ENCODE measurements around the gene NRG2. TPM values are rescaled to one million over a fixed set of nuclear protein-coding genes. Genes with fewer than 3 reads are reported as not detected.

The NRG2 gene
- total and polyA plus RNA-seq, 2 donors (not counting 3 experiments of a cell fraction or from before 2014, with no cell fraction given): 0.26 to 0.42 TPM

DNA sequence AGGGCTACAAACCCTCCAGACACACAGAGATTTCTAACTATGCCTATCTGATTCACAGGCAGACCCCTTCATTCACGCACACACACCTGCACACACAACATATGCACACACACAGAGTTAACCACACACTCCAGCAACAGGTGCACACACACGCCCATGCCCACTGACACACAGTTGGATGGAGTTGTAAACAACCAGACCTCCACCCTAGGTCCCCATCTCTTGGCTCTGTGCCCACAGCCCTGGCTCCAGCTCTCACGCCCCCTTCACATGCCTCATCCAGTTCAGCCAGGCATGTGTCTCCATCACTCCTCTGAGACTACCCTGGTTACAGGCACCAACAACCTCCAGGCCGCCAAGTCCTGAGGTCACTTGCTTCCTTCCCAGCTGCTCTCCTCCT is 186.4 kb downstream of the NRG2 start:
- Histone ChIP-seq H3K9me1 (replicated peaks; ENCODE audit: control insufficient read depth, extremely low read depth, insufficient read depth, low read length) (no peaks in the 10 kb centered on the region), H4K20me1 (replicated peaks; ENCODE audit: control insufficient read depth, extremely low read depth, insufficient read depth, low read length) (no peaks in the 10 kb centered on the region), H3K79me2 (ENCODE audit: control insufficient read depth, insufficient read depth, low read length) (no peaks in the 10 kb centered on the region), H3K9me3 (replicated peaks; ENCODE audit: control insufficient read depth, insufficient read depth, low read length) (no peaks in the 10 kb centered on the region), H3K9ac (replicated peaks; ENCODE audit: extremely low read depth, insufficient read depth, low read length) (no peak overlapping the region), H2AFZ (ENCODE audit: low read depth, low read length) (no peak overlapping the region), H3K4me1 (ENCODE audit: control insufficient read depth, extremely low read depth, insufficient read depth, low read length) (no peaks in the 10 kb centered on the region), H3K27ac (ENCODE audit: insufficient read depth, low read depth, low read length) (no peak overlapping the region), H3K4me2 (ENCODE audit: insufficient read depth, low read length) (no peak overlapping the region), H3K4me3 (replicated peaks in 1 of 3; ENCODE audit: insufficient read depth in 1 of 3, low read depth in 1 of 3, low read length in 3 of 3) (no peak overlapping the region), H3K36me3 (ENCODE audit: control insufficient read depth in 2 of 2, extremely low read depth in 1 of 2, insufficient read depth in 2 of 2, low read length in 2 of 2) (no peaks in the 10 kb centered on the region), H3K27me3 (ENCODE audit: control insufficient read depth in 2 of 2, insufficient read depth in 2 of 2, low read length in 2 of 2) (peaks cover 0 to 5% of the 10 kb centered on the region in 2 experiments)
- FAIRE-seq (no peak), DNase-seq (ENCODE audit: low read depth, low spot score) (no peak)
- no TSS peak for BruUV-seq (replicated peaks)
- CTCF ChIA-PET: no interaction called here
- intact Hi-C loops (cut with micrococcal nuclease) (no loop called here), dilution Hi-C loops (cut with MboI; ENCODE audit: extremely low pct_ligation_motif_present, low sequenced_read_pairs) (no loop called here)
- POLR2A ChIA-PET: no interaction called here
- TF ChIP-seq POLR2A (IDR thresholded peaks at IDR 0.05; ENCODE audit: low read depth, low read length) (no peak), EZH2 (IDR thresholded peaks at IDR 0.05; ENCODE audit: borderline replicate concordance, low read depth, low read length, severe bottlenecking) (no peak), JUN (IDR thresholded peaks at IDR 0.05; ENCODE audit: borderline replicate concordance, insufficient read depth, insufficient read length, low read depth) (no peak), FOS (IDR thresholded peaks at IDR 0.05; ENCODE audit: borderline replicate concordance, insufficient read depth, low read length) (no peak), GATA2 (IDR thresholded peaks at IDR 0.05; ENCODE audit: insufficient read depth, insufficient read length, low read depth, low read length) (no peak), POLR2AphosphoS5 (IDR thresholded peaks at IDR 0.05; ENCODE audit: insufficient read depth, low read depth, low read length) (no peak), MYC (IDR thresholded peaks at IDR 0.05; ENCODE audit: low read depth, low read length) (no peak)
- TF ChIP-seq, protein P1, sequence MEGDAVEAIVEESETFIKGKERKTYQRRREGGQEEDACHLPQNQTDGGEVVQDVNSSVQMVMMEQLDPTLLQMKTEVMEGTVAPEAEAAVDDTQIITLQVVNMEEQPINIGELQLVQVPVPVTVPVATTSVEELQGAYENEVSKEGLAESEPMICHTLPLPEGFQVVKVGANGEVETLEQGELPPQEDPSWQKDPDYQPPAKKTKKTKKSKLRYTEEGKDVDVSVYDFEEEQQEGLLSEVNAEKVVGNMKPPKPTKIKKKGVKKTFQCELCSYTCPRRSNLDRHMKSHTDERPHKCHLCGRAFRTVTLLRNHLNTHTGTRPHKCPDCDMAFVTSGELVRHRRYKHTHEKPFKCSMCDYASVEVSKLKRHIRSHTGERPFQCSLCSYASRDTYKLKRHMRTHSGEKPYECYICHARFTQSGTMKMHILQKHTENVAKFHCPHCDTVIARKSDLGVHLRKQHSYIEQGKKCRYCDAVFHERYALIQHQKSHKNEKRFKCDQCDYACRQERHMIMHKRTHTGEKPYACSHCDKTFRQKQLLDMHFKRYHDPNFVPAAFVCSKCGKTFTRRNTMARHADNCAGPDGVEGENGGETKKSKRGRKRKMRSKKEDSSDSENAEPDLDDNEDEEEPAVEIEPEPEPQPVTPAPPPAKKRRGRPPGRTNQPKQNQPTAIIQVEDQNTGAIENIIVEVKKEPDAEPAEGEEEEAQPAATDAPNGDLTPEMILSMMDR (IDR thresholded peaks at IDR 0.05; ENCODE audit: extremely low read depth in 1 of 2, insufficient read depth in 1 of 2, low read depth in 1 of 2, low read length in 2 of 2): no peak
- TF ChIP-seq, protein P2, sequence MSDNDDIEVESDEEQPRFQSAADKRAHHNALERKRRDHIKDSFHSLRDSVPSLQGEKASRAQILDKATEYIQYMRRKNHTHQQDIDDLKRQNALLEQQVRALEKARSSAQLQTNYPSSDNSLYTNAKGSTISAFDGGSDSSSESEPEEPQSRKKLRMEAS (IDR thresholded peaks at IDR 0.05; ENCODE audit: insufficient read depth, insufficient read length): no peak

Data from endothelial cell of umbilical vein (primary cell).